Activated CD4-positive, alpha-beta T cell treated with anti-CD3 and anti-CD28 coated beads, Interleukin-2, amount 10 ng/mL, durations not matched to agents 24 days and 14 days (primary cell): ENCODE measurements around the gene PPM1H. TPM values are rescaled to one million over a fixed set of nuclear protein-coding genes. Genes with fewer than 3 reads are reported as not detected.
"Not testable (repeated sequence)": the region's sequence is repeated elsewhere in the genome, so short reads cannot be mapped to it uniquely, and the experiment has no call there.

Experiments used
- DNase-seq: peaks from one replicate; pipeline ENCODE4 v3.0.0; 2022
- H3K27ac Mint-ChIP-seq: one replicate; pipeline ENCODE4 v1.8.0; 2022; ENCODE audit warnings: mild to moderate bottlenecking, mixed read lengths
- H3K27me3 Mint-ChIP-seq: one replicate; pipeline ENCODE4 v1.8.0; 2022; ENCODE audit warnings: mixed read lengths
- H3K36me3 Mint-ChIP-seq: one replicate; pipeline ENCODE4 v1.8.0; 2022; ENCODE audit warnings: low read depth, mild to moderate bottlenecking, mixed read lengths
- H3K4me1 Mint-ChIP-seq: one replicate; pipeline ENCODE4 v1.8.0; 2021; ENCODE audit warnings: mixed read lengths
- H3K4me3 Mint-ChIP-seq: one replicate; pipeline ENCODE4 v1.8.0; 2022; ENCODE audit warnings: mild to moderate bottlenecking, moderate library complexity, mixed read lengths
- H3K9me3 Mint-ChIP-seq: one replicate; pipeline ENCODE4 v1.8.0; 2021; ENCODE audit warnings: mixed read lengths
- intact Hi-C: fragments of 100-400 bp; cut with micrococcal nuclease; formaldehyde crosslinking; loops from one replicate; pipeline ENCODE4 v1.15.1; 2023
- total RNA-seq: library from RNA; stranded (reverse); gene quantifications from 2 replicates; pipeline ENCODE4 v1.2.3, GENCODE V29; 2022

Gene PPM1H
- total RNA-seq, 1 donor from 2014 or later, result not detected

GRCh38 chr12:62963486-62964041 lies 28.6 kb upstream of the PPM1H start:
- Mint-ChIP-seq H3K36me3 (no peaks in the 10 kb centered on the region), H3K4me3 (no peak overlapping the region), H3K27me3 (no peaks in the 10 kb centered on the region), H3K9me3 (no peaks in the 10 kb centered on the region), H3K27ac (no peak overlapping the region), H3K4me1 (no peaks in the 10 kb centered on the region)
- no peak for DNase-seq
- intact Hi-C loops, result no loop called here

- Mint-ChIP-seq H3K27ac (no peak overlapping the region), H3K4me3 (no peak overlapping the region), H3K9me3 (no peaks in the 10 kb centered on the region), H3K36me3 (no peaks in the 10 kb centered on the region), H3K27me3 (no peaks in the 10 kb centered on the region), H3K4me1 (no peaks in the 10 kb centered on the region)
- DNase-seq, result no peak
- intact Hi-C loops, result no loop called here
Measured at GRCh38 chr12:62960324-62960723, 25.4 kb upstream of the PPM1H start.

- Mint-ChIP-seq H3K4me3 (no peak overlapping the region), H3K9me3 (no peaks in the 10 kb centered on the region), H3K27me3 (no peaks in the 10 kb centered on the region), H3K27ac (no peak overlapping the region), H3K36me3 (no peaks in the 10 kb centered on the region), H3K4me1 (no peaks in the 10 kb centered on the region)
- intact Hi-C loops, result no loop called here
- no peak for DNase-seq
Measured at GRCh38 chr12:62959745-62960144, 24.8 kb upstream of the PPM1H start.

- Mint-ChIP-seq H3K9me3 (no peaks in the 10 kb centered on the region), H3K27ac (no peak overlapping the region), H3K27me3 (no peaks in the 10 kb centered on the region), H3K36me3 (no peaks in the 10 kb centered on the region), H3K4me3 (no peak overlapping the region), H3K4me1 (no peaks in the 10 kb centered on the region)
- intact Hi-C loops, result no loop called here
- no peak for DNase-seq
Measured at GRCh38 chr12:62957233-62957953, 22.4 kb upstream of the PPM1H start.

DNA sequence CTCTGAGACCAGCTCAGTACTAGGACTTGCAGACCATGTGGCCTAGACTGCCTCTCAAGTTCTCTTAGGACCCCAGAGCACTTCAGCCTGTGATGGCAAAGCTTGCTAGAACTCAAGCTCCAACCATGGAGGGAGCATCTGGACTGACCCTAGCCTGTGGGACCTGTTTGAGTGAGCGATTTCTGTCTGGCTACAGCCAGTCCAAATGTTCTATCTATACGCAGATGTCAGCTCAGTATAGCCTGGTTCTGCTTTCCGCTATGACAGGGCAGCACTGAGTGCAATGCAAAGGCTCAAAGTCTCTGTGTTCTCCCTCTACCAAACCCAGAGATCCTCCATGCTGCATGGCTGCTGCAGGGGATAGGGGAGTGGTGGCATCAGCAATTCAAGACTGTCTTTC lies 20.7 kb upstream of the PPM1H start:
- H3K9me3 Mint-ChIP-seq, result no peaks in the 10 kb centered on the region
- H3K27ac Mint-ChIP-seq, result no peak overlapping the region
- H3K4me1 Mint-ChIP-seq, result no peaks in the 10 kb centered on the region
- no peaks in the 10 kb centered on the region for H3K27me3 Mint-ChIP-seq
- H3K36me3 Mint-ChIP-seq, result no peaks in the 10 kb centered on the region
- intact Hi-C loops, result no loop called here
- H3K4me3 Mint-ChIP-seq, result no peak overlapping the region
- no peak for DNase-seq

- Mint-ChIP-seq H3K4me1 (no peaks in the 10 kb centered on the region), H3K9me3 (peaks cover 3% of the 10 kb centered on the region), H3K27me3 (peaks cover 3% of the 10 kb centered on the region), H3K4me3 (no peak overlapping the region), H3K36me3 (no peaks in the 10 kb centered on the region), H3K27ac (no peak overlapping the region)
- intact Hi-C loops, result no loop called here
- no peak for DNase-seq
Measured at GRCh38 chr12:62950317-62950716, 15.4 kb upstream of the PPM1H start.

DNA sequence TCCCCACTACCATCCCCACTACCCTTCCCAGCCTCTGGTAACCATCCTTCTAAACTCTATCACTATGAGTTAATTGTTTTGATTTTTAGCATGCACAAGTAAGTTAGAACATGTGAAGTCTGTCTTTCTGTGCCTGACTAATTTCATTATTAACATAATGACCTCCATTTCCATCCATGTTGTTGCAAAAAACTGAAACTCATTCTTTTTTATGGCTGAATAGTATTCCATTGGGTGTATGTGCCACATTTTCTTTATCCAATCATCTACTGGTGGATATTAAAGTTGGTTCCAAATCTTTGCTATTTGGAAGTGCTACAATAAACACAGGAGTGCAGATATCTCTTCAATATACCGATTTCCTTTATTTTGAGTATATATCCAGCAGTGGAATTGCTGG lies 13.2 kb upstream of the PPM1H start:
- Mint-ChIP-seq H3K4me1 (no peaks in the 10 kb centered on the region), H3K27ac (no peak overlapping the region), H3K36me3 (no peaks in the 10 kb centered on the region), H3K4me3 (no peak overlapping the region), H3K9me3 (peaks cover 3% of the 10 kb centered on the region), H3K27me3 (peaks cover 6% of the 10 kb centered on the region)
- no peak for DNase-seq
- intact Hi-C loops, result no loop called here

- no peaks in the 10 kb centered on the region for H3K36me3 Mint-ChIP-seq
- H3K4me3 Mint-ChIP-seq, result no peak overlapping the region
- DNase-seq, result no peak
- peaks cover 3% of the 10 kb centered on the region for H3K9me3 Mint-ChIP-seq
- intact Hi-C loops, result no loop called here
- H3K27ac Mint-ChIP-seq, result no peak overlapping the region
- H3K27me3 Mint-ChIP-seq, result peaks cover 9% of the 10 kb centered on the region
- H3K4me1 Mint-ChIP-seq, result no peaks in the 10 kb centered on the region
Measured at GRCh38 chr12:62947364-62947763, 12.4 kb upstream of the PPM1H start.

DNA sequence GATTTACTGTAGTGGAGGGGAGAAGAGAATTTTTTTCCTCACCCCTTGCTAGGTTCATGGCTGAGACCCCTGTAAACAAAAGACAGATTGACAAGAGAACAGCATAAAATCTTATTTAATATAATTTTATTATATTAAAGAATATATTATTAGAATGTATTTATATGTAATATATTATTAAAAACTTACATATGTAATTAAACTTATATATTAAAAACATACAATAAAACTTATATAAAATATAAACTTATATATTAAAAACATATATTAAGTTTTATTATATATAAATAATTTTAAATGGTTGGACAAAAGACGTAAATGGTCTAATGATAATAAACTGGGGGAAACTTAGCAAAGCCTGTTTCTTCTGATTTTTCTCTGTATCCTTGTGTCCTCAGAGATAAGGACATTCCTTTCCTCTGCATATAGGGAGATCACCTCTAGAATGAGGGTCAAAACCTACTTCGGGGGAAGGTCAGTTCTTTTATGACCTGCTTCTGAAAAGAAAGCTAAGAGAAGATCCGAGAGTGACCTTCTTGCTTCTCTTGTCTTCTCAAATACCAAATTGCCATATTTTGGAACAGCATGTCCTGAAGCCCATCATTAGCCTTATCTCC lies 8.9 kb upstream of the PPM1H start:
- DNase-seq, result no peak
- Mint-ChIP-seq H3K4me3 (no peak overlapping the region), H3K27ac (no peak overlapping the region), H3K27me3 (peaks cover 10% of the 10 kb centered on the region), H3K9me3 (no peaks in the 10 kb centered on the region), H3K4me1 (no peaks in the 10 kb centered on the region), H3K36me3 (no peaks in the 10 kb centered on the region)
- intact Hi-C loops, result no loop called here

DNA sequence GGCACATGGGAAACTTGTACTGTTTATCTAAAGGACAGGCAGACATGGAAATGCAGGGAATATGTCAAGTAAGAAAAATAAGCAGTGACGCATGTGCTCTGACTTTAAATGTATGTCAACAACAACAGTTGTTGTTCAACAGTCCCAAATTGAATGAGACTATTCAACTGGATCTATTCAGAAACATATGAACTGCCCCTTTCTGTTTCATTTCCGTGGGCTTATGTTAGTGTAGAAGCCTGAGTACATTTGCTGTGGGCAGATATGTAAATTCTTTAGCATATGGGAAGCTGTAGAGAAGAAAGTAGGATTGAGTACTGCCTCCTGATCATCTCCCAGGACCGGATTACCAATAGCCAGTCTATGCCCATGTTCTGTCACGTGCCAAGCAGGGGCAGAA lies 7.4 kb upstream of the PPM1H start:
- H3K27ac Mint-ChIP-seq, H3K4me1 Mint-ChIP-seq, H3K36me3 Mint-ChIP-seq, DNase-seq, H3K9me3 Mint-ChIP-seq, H3K4me3 Mint-ChIP-seq, intact Hi-C loops: not testable (repeated sequence)
- peaks cover 10% of the 10 kb centered on the region for H3K27me3 Mint-ChIP-seq

DNA sequence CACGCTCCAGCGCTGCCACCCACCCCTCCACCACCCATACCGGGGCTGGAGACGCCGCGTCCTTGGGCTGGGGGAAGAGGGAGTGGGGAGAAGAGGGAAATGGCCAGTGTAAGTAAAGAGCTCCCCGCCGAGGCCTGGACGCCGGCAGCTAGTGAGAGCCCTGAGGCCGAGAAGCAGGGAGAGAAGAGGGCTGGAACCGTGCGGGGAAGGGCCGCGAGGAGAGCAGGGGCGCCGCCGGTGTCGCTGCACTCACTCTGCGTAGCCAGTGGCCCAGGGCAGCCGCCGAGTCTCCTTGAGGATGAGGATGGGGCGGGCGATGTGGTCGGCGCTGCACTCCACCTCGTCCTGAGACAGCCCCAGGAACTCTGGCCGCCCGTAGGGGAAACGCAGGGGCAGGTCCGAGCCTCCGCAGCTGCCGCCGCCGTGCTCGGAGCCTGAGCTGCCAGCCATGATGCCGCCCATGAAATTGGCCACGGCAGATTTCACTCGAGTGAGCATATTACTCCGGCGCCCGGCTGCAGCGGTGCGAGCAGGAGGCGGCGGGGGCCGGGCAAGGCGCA lies 631 bp downstream of the PPM1H start:
- Mint-ChIP-seq H3K27ac (no peak overlapping the region), H3K36me3 (no peaks in the 10 kb centered on the region), H3K27me3 (peaks cover 46% of the 10 kb centered on the region), H3K4me3 (peak overlapping the region; percentile 82), H3K9me3 (no peaks in the 10 kb centered on the region), H3K4me1 (peaks cover 10% of the 10 kb centered on the region)
- no peak for DNase-seq
- intact Hi-C loops, result no loop called here

DNA sequence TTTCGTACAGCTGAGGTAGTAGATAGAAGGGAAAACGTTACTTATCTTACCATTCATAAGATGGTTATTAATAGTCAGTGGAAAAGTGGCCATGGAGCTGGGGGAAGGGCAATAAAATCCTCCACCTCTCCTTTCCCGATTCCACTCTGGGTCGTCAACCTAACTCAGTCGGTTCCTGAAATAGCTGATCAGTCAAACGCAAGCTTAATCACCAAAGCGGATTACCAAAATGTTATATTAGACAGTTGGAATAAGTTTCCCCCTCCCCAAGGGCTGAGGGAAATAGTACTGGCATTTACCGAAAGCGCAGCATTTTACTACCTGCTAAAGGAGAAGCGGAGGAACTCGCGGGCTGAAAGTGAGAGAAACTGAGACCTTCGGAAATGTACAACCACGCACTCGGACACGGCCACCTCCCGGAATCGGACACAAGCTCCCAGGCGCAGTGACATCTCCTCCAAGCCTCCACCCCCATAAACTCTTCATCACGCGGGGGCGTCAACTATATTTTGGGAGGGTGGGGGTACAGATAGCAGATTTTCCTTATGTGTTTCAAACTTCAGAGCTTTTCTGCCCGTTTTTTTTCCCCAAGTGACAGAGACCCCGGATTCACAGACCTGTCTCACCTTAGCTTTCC lies 1.2 kb downstream of the PPM1H start:
- Mint-ChIP-seq H3K27ac (no peak overlapping the region), H3K27me3 (peaks cover 46% of the 10 kb centered on the region), H3K4me1 (peaks cover 10% of the 10 kb centered on the region), H3K36me3 (no peaks in the 10 kb centered on the region), H3K9me3 (no peaks in the 10 kb centered on the region), H3K4me3 (peak overlapping the region; percentile 82)
- intact Hi-C loops, result no loop called here
- no peak for DNase-seq

DNA sequence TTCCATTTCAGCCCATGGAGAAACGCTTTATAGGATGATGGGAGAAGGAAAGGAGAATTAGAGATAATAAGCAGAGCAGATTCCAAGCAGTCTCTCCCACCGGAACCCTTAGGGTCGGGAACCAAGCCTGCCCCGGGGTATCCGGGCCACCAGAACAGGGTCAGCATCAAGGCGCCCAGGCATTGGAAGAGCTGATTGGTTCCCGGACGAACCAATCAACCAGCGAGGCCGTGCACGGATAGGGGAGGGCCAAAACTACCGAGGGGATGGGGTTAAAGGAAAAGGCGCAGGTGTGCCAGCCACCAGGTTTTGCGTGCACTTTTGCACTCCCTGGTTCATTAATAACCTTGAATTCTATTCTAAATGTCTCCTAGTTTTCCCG lies 1.7 kb downstream of the PPM1H start:
- H3K27ac Mint-ChIP-seq, result no peak overlapping the region
- intact Hi-C loops, result no loop called here
- no peaks in the 10 kb centered on the region for H3K36me3 Mint-ChIP-seq
- DNase-seq, result no peak
- peaks cover 10% of the 10 kb centered on the region for H3K4me1 Mint-ChIP-seq
- no peaks in the 10 kb centered on the region for H3K9me3 Mint-ChIP-seq
- H3K27me3 Mint-ChIP-seq, result peaks cover 46% of the 10 kb centered on the region
- H3K4me3 Mint-ChIP-seq, result no peak overlapping the region

GRCh38 chr12:62931477-62931876 lies 3.5 kb downstream of the PPM1H start:
- Mint-ChIP-seq H3K36me3 (no peaks in the 10 kb centered on the region), H3K4me1 (peaks cover 10% of the 10 kb centered on the region), H3K4me3 (no peak overlapping the region), H3K9me3 (no peaks in the 10 kb centered on the region), H3K27ac (no peak overlapping the region), H3K27me3 (peaks cover 44% of the 10 kb centered on the region)
- DNase-seq, result no peak
- intact Hi-C loops, result no loop called here
